GM13976 (cell line): ENCODE results near the gene CATSPER3.

Source experiments
- DNase-seq: peaks from one replicate; pipeline ENCODE4 v3.0.0; 2012; ENCODE audit warnings: low spot score
- CTCF ChIP-seq: IDR thresholded peaks from 2 replicates; pipeline ENCODE4 v1.5.1; 2012; ENCODE audit warnings: borderline replicate concordance, mild to moderate bottlenecking; ENCODE audit not compliant: insufficient read depth; ENCODE audit errors: extremely low read depth, missing control alignments, control extremely low read depth
- in situ Hi-C: fragments of 300-500 bp; cut with MboI; formaldehyde crosslinking; loops from one replicate; pipeline ENCODE4 v1.12.0; 2022; ENCODE audit warnings: low sequenced_read_pairs, mixed read lengths, inconsistent platforms; ENCODE audit not compliant: unreplicated experiment

Gene CATSPER3

DNA sequence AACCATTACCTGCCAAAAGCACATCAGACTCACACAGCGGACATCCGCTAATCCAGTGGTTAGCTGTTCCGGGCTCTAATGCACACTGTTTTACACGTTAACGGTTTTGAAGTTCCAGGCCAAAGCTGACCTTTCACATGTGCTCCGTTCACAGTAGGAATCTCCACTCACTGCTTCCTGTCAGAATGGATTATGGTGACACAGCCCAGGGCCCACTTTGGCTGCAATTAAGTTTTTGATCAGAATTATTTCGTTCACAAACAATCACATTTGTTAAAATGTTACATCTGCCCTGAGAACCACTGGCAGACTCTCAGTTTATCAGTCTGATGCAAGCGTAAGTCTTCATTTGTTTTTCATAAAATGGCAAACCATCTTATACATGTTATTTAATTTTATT is 30.2 kb upstream of the CATSPER3 start:
- DNase-seq = no peak
- in situ Hi-C loops = no loop called here
- TF ChIP-seq CTCF = no peak

DNA sequence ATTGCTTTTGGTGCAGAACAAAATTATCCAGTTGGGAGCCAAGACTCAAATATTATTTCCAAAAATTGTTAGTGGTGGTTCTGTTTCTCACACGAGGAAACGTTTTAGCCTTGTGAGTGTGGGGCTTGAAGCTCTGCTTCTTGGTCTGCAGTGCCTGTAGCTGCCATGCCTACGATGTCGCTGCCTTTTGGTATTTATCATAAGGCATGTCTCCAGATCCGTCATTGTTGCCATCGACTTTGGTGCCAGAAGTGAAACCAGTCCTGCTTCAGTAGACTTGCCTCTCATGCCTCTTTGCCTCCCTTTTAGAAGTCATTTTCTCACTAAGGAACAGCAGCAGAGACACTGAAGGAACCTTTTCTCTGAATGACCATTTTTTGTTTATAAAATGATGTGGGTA is 29.7 kb upstream of the CATSPER3 start:
- in situ Hi-C loops = no loop called here
- TF ChIP-seq CTCF = no peak
- DNase-seq = no peak

DNA sequence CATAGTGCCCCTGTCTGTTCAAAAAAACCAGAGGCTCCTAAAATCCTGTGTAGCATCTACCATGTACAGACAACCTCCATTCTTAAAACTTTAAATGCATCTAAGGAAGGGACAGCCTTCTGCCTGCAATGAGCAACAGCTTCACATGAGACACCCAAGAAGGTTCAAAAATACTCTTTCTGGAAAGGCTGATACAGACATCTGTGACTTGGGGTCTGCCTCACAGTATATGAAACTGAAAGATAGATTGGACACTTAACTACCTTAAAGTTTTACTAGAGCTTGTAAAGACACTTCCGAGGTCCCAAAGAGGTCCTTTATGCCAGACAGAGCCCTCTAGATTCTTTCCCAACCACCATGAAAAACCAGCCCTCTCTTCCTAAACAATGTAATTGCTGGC is 28.2 kb upstream of the CATSPER3 start:
- in situ Hi-C loops = no loop called here
- no peak for DNase-seq
- no peak for TF ChIP-seq CTCF

- DNase-seq = no peak
These were observed 24.2 kb upstream of the CATSPER3 start for GRCh38 chr5:134943547-134943946.

GRCh38 chr5:134944630-134945029 is 23.1 kb upstream of the CATSPER3 start:
- in situ Hi-C loops = no loop called here
- no peak for DNase-seq
- TF ChIP-seq CTCF = no peak

More at GRCh38 chr5:134943547-134943946, 24.2 kb upstream of the CATSPER3 start:
- in situ Hi-C loops = no loop called here
- TF ChIP-seq CTCF = no peak

DNA sequence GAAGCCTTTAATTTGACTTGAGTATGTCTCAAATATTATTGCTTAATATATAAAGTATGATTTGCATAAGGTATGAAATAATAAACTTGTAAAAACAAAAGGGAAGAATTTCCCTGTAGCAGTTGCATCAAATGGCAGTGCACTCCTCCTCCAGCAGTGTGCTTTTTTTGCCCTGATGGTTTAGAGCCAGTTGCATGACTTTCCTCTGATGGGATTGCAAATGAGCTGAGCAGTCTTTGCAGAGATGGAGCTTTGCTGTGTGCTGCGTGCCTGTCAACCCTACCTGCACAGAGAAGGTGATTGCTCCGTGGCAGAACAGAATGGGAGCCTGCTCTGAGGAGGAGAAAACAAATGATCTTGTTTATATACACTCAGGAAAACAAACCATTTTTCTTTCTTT is 22.7 kb upstream of the CATSPER3 start:
- no peak for TF ChIP-seq CTCF
- no peak for DNase-seq
- in situ Hi-C loops = no loop called here

- in situ Hi-C loops = no loop called here
- TF ChIP-seq CTCF = no peak
- no peak for DNase-seq
These were observed 18.8 kb upstream of the CATSPER3 start for GRCh38 chr5:134948911-134949310.
